MG63 (cell line): Measurements from ENCODE around the gene YWHAG. TPM values are rescaled to one million over a fixed set of nuclear protein-coding genes. Genes with fewer than 3 reads are reported as not detected.
"Not testable (repeated sequence)": the region's sequence is repeated elsewhere in the genome, so short reads cannot be mapped to it uniquely, and the experiment has no call there.

Source experiments
- DNase-seq: peaks from one replicate; pipeline ENCODE4 v3.0.0-alpha.2; 2020
- H3K27me3 ChIP-seq: fragments of 250-450 bp; sonication (Bioruptor Pico); 2 replicates; pipeline ENCODE4 v1.5.1; 2020; ENCODE audit warnings: mild to moderate bottlenecking, moderate library complexity
- H3K36me3 ChIP-seq: fragments of 250-450 bp; sonication (Bioruptor Pico); 2 replicates; pipeline ENCODE4 v1.5.1; 2020; ENCODE audit warnings: mild to moderate bottlenecking, moderate library complexity
- H3K4me3 ChIP-seq: fragments of 250-450 bp; sonication (Bioruptor Pico); 2 replicates; pipeline ENCODE4 v1.5.1; 2020; ENCODE audit warnings: mild to moderate bottlenecking, moderate library complexity
- H3K9me3 ChIP-seq: fragments of 250-450 bp; sonication (Bioruptor Pico); 2 replicates; pipeline ENCODE4 v1.5.1; 2020; ENCODE audit warnings: mild to moderate bottlenecking, moderate library complexity
- total RNA-seq: library from RNA; depleted of rRNA; stranded (reverse); fragments of >200 nt; shearing (Covaris generic); gene quantifications from 2 replicates; pipeline ENCODE4 v1.2.3, GENCODE V29; 2014; ENCODE audit warnings: low replicate concordance

YWHAG gene
- total RNA-seq, 1 experiment from 2014 or later = 74.2 TPM

DNA sequence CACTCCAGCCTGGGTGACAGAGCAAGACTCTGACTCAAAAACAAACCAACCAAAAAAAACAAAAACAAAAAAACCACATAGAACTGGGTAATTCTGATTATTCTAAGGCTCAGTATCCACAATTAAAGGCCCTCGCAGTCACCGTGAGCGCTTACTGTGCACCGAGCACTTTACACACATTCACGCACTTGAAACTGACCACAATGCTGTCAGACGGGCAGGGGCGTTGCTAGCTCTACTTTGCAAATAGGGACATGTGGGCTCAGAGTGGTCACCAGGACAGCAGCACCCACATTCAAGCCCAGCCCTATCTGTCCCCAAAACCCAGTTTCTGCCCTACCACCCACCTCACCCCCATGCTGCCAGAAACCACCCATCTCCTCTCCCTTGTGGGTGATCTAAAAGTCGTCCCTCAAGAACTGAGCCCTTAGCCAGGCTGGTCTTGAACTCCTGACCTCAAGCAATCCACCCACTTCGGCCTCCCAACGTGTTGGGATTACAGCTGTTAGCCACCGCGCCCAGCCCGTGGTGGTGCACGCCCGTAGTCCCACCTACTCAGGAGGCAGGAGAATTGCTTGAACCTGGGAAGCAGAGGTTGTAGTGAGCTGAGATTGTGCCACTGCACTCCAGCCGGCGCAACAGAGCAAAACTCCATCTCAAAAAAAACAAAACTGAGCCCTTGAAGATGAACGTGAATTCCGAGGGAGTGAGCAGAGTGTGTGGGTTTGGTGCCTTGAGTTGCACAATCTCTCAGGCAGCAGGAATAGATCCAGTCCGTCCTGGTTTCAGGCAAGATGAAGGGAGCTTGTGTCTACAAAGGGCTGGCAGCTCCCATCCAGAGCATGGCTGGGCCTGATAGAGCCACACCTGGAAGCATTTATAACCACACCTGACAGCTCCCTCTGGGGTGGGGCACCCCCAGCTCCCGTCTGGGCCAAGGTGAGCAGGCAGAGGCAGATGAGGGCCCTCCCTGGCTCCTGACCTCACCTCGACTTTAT is 61.7 kb downstream of the YWHAG start:
- no peak for DNase-seq
- Histone ChIP-seq H3K4me3 (no peak overlapping the region), H3K36me3 (no peaks in the 10 kb centered on the region)

DNA sequence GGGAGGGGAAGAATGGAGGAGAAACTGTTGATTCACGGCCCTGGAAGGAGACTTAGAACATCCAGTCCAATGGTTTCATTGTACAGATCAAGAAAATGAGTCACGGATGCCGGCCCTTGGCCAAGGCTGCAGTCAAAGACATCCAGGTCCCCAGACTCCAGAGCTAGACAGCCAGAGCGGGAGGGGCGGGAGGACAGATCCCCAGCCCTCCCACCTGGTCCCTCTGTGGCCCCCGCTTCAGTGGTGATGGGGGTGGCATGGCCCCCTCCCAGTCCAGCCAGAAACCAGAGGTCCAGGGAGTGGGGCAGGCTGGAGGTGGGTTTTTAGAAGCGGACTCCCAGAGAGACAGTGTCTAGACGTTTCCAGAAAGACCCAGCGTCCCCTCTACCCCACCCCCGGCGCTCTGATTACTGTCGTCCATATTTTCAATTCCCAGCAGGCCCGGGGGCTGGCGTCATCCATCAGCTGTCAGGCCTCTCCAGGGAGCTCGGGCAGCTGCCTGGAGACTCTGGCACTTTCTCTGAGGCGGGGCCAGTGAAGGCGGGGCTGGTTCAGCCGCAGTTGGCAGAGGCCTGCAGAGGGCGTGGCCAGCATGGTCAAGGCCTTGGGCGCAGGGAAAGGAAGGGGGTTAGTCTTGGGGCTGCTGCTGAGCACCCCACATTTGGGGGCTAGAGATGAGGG is 64.3 kb downstream of the YWHAG start:
- Histone ChIP-seq H3K4me3 (peak overlapping the region; percentile 36), H3K36me3 (no peaks in the 10 kb centered on the region), H3K27me3 (no peaks in the 10 kb centered on the region), H3K9me3 (no peaks in the 10 kb centered on the region)
- DNase-seq = peak; percentile 96

More for the DNA sequence above, 61.7 kb downstream of the YWHAG start:
- Histone ChIP-seq H3K9me3 (no peaks in the 10 kb centered on the region), H3K27me3 (no peaks in the 10 kb centered on the region)

DNA sequence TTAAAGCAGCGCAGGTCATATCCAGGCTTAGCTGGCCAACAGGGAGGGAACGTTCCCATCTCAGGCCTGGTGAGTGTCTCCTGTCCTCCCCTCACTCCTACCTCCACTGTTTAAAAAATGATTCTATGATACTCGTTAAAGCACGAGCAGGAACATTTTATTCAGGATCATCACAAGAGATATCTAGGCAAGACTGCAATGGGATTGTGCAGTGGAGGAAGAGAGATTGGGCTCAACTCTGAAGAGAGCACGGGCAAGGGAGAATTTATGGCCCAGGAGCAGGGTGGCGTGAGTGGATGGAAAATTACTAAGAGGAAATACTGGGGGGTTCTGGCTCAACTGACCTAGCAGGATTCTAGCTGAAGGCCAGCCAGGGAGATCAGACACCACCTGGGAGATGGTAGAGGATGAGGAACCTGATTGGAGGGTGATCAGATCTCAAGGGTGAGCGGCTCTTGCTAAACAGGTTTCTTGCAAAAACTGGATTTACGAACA is 65.3 kb downstream of the YWHAG start:
- H3K36me3 ChIP-seq = no peaks in the 10 kb centered on the region
- no peak for DNase-seq
- H3K4me3 ChIP-seq = no peak overlapping the region
- no peaks in the 10 kb centered on the region for H3K27me3 ChIP-seq
- no peaks in the 10 kb centered on the region for H3K9me3 ChIP-seq

DNA sequence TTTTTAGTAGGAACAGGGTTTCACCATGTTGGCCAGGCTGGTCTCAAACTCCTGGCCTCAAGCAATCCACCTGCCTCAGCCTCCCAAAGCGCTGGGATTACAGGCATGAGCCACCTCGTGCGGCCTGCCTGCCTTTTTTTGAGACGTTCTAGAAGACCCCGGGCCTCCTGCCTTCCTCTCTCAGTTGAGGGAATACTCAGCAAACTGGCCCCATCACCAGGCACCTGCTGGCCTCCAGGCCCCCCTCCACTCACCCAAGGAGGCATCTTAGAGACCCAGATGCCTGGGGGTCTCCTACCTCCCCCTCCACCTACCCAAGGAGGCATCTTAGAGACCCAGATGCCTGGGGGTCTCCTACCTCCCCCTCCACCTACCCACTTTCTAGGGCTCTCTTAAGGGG is 65.9 kb downstream of the YWHAG start:
- H3K4me3 ChIP-seq, H3K36me3 ChIP-seq, H3K9me3 ChIP-seq, DNase-seq, H3K27me3 ChIP-seq: not testable (repeated sequence)

DNA sequence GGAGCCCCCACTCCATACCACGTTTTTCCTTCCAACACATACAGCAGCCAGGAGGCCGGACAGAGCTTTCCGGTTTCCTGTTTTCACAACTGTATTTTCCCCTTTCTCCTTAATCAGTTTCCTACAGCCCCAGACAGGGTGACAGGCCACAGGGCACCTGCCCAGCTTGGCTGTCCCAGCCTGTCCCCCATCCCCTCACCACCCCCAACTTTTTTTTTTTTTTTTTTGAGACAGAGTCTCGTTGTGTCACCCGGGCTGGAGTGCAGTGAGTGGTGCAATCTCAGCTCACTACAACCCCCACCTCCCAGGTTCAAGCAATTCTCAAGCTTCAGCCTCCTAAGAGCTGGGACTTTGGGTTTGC is 66.6 kb downstream of the YWHAG start:
- no peak for DNase-seq
- Histone ChIP-seq H3K27me3 (no peaks in the 10 kb centered on the region), H3K9me3 (no peaks in the 10 kb centered on the region), H3K36me3 (no peaks in the 10 kb centered on the region), H3K4me3 (0 out of 2 replicates have a peak overlapping the region, but pooled peaks have one; percentile 4)

DNA sequence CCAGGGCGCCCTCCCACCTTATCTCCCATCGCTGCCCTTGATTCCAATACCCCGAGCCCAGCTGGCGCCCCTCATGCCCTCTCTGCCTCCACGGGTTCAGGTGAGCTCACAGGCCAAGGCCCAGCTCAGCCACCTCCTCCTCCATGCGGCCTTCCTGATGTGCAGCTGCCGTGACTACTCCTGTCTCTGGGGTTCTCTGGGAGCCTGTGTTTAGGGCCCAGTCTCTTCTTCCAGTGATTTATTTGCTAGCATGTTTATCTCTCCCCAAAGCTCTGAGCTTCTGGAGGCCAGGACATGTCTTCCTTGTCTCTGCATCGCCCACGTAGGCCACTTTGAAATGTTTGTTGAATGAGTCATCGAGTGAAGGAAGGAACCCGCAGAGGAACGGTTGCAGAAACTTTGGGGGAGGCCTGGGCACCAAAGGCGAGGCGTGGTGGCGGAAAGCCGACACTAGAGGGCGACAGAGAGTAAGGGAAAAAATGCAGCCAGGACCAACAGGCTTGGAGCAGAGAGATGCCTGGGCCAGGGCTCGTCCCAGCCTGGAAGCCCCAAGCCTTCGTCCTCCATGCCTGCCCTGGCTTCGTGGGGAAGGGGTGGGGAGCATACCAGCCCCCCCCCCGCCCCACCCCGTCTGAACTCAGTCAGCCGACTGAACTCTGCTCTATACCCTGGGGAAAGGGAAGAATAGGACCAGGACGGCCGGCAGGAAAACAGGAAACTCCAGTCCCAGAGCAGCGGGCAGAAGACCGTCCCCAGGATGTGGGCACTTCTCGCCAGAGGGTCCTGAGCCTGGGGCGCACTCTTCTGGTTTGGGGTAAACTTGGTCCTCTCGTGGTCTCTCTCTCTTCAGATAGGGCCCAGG is 67.2 kb downstream of the YWHAG start:
- H3K27me3 ChIP-seq = no peaks in the 10 kb centered on the region
- H3K4me3 ChIP-seq = 0 out of 2 replicates have a peak overlapping the region, but pooled peaks have one; percentile 4
- DNase-seq = peak; percentile 88
- no peaks in the 10 kb centered on the region for H3K36me3 ChIP-seq
- H3K9me3 ChIP-seq = no peaks in the 10 kb centered on the region

DNA sequence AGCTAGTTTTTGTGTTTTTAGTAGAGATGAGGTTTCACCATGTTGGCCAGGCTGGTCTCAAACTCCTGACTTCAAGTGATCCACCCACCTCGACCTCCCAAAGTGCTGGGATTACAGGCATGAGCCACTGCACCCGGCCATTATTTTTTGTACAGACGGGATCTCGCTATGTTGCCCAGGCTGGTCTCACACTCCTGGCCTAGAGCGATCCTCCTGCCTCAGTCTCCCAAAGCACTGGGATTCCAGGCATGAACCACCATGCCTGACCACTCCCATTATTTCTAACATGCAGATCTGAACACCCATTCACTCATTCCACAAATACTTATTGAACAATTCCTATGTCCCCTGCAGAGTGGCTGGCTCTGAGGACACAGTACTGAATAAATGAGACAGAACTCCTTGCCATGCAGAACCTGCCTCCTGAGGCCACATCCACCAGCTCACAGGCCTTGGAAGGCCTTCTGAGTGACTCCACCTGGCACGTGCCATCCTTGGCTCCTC is 67.9 kb downstream of the YWHAG start:
- H3K4me3 ChIP-seq, H3K9me3 ChIP-seq, H3K36me3 ChIP-seq, H3K27me3 ChIP-seq, DNase-seq: not testable (repeated sequence)

DNA sequence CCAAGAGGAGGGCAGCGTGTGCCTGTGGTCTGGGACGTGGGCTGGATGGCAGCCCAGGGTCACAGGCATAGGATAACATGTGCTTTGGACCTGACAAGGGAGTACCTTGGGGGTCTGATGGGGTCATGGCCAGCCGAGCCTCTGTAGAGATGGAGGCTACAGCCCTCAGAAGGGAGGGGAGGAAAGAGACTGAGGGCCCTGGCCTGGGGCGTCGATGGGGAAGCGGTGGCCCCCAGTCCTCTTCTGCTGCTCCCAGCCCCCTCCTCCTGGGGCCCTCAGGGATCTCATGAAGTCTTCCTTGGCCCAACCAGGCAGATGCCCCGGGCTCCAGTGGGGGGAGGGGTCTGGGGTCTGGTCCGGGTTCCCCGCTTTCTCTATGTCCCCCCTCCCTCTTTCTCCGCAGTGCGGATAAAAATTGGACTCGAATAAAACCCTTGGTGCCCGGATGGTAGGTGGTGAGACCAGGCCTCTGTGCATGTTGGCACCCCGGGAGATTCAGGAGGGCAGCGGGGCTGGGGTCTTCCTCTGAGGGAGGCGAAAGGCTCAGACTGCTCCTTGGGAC is 71.9 kb downstream of the YWHAG start:
- Histone ChIP-seq H3K36me3 (no peaks in the 10 kb centered on the region), H3K27me3 (no peaks in the 10 kb centered on the region), H3K4me3 (no peak overlapping the region), H3K9me3 (no peaks in the 10 kb centered on the region)
- no peak for DNase-seq

DNA sequence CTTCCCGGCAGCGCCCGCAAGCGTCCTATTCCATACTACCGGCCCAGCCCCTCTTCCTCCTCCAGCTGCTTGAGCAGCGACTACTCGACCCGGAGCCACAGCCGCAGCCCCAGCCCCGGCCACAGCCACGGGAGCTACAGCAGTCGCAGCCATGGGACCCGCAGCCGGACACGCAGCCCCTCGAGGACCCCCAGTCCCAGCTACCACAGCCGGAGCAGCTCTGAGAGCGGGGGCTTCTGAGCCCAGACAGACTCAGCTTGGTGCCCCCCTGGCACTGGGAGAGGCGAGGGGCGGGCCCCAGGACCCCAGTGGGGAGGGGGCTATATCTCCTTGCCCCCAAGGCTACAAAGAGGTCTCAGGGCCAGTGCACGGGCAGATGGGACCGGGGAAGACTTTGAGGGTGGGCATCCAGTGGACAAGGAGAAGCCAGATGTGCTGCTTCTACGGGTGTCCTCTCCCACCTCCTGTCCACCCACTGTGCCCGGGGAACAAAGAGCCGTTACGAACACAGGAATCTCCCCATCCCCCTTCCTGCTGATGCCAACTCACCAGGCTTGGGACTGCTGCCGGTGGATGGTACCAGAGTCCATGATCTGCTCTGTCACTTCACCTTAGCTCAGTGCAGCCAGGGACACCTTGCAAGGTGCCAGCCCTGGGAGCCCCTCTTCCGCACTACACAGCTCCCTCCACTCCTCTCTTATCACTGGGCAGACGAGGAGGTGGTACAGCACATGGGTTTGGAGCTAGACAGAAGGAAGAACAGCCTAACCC is 73.0 kb downstream of the YWHAG start:
- no peak for DNase-seq
- H3K4me3 ChIP-seq = no peak overlapping the region
- H3K9me3 ChIP-seq = no peaks in the 10 kb centered on the region
- no peaks in the 10 kb centered on the region for H3K36me3 ChIP-seq
- H3K27me3 ChIP-seq = no peaks in the 10 kb centered on the region

DNA sequence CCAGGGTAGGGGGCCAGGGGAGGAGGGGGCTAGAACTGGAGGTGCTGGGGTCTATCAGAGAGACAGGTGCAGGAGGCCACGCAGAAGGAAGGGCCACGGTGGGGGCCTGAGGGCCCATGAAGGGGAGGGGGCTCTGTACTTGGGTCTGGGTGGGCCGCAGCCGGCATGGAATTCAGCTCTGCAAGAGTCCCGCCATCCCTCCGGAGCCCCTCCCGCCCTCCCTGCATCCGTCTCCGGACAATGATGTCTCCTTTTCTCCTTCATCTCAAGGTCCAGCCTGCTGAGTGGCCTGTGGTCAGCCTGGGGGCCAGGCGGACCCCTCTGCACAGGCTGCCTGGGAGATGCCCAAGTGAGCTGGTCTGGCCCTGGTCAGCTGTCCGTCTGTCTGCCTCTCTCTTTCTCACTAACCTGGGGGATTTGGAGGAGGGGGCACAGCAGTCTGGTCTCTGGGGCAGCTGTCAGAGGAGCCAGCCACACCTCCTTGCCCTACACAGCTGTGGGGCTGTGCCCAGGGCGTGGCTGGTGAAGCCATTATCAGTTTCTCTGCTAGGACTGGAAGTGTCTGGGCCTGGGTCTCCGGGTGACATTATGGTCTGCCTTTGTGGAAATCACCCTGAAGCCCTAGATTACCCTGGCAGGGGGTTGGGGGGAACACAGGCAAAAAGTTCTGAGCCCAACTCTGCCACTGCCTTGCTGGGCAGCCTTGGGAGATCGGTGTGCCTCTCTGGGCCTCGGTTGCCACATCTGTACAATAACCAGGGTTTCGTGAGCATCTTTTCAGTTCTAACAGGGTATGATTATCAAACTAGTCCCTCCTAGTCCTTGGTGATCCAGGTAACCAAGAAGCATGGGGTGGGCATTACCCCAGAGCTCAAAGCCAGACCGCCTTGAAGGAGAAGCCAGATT is 75.3 kb downstream of the YWHAG start:
- Histone ChIP-seq H3K9me3 (no peaks in the 10 kb centered on the region), H3K4me3 (no peak overlapping the region), H3K36me3 (no peaks in the 10 kb centered on the region), H3K27me3 (no peaks in the 10 kb centered on the region)
- DNase-seq = no peak

DNA sequence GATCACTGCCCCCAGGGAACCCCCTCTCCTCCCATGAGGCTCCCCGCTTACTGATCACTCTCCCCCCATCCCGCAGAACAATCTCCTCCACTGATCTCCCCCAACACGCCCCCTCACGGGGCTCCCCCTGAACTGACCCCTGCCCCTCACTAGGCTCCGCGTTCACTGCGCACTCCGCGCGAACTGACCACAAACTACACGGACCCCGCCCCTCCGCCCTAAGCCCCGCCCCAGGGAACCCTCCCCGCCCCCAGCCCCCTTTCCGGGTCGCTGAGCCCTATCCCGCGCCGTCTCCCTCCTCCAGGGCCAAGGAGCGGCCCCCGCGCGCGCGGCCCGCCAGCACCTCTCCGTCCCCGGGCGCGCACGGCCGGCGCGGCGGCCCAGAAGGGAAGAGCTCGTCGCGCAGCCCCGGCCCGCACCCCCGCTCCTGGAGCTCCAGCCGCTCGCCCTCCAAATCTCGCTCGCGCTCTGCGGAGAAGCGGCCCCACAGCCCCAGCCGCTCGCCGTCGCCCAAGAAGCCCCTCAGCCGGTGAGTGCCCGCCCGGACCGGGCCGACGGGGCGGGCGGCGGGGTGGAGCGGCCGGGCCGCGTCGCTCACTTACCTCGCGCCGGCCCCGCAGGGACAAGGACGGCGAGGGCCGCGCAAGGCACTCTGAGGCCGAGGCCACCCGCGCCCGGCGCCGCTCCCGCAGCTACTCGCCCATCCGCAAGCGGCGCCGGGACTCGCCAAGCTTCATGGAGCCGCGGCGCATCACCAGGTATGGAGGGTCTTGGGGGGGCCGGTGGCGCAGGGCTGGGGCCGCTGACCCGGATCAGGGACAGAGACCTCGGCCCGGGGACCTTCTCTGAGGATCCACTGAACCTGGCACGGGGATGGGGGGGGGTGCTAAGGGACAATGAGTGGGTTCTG is 76.2 kb downstream of the YWHAG start:
- H3K27me3 ChIP-seq = no peaks in the 10 kb centered on the region
- no peaks in the 10 kb centered on the region for H3K36me3 ChIP-seq
- DNase-seq = no peak
- H3K9me3 ChIP-seq = no peaks in the 10 kb centered on the region
- H3K4me3 ChIP-seq = no peak overlapping the region

DNA sequence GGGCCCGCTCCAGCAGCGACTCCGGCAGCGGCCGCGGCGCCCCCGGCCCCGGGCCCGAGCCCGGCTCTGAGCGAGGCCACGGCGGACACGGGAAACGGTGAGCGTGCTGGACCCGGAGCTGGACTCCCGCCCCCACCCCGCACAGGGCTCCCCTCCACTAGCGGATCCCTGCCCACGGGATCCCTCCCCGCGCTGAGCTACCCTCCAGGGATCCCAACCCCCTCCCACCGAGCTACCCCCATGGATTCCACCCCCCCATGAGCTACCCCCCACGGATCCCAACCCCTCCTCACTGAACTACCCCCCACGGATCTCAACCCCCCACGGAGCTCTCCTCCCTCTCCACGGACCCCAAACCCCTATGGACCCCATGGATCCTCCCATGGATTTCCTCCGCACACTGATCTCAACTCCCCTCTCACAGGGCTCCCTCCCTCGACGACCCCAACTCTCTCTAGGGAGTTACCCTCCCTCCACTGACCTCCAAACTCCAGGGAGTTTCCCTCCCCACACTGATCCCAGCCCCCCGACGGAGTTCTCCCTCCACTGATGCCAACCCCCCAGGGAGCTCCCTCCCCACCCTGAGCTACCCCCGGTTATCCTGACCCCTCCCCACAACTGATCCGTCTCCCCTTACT is 77.0 kb downstream of the YWHAG start:
- Histone ChIP-seq H3K9me3 (no peaks in the 10 kb centered on the region), H3K4me3 (no peak overlapping the region), H3K27me3 (no peaks in the 10 kb centered on the region), H3K36me3 (no peaks in the 10 kb centered on the region)
- no peak for DNase-seq

DNA sequence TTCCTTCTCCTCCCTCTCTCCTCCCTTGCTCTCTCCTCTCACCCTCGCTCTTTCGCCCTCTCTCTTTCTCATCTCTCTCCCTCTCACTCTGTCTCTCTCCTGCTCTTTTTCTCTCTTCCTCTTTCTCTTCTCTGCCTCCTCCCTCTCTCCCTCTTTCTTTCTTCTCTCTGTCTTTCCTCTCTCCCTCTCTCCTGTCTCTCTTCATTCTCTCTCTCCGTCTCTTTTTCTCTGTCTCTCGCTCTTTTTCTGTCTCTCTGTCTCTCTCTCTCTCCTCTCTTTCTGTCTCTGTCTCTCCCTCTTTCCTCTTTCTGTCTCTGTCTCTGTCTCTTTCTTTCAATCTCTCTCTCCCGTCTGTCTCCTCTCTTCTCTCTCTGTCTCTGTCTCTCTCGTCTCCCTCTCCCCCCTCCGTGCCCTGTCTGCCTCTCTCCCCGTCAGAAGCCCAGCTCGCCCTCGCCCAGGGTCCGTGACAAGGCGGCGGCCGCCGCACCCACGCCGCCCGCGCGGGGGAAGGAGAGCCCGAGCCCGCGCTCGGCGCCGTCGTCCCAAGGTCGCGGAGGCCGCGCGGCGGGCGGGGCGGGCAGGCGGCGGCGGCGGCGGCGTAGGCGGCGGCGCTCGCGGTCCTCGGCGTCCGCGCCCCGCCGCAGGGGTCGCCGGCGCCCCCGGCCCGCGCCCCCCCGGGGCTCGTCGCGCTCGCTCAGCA is 77.6 kb downstream of the YWHAG start:
- H3K27me3 ChIP-seq = no peaks in the 10 kb centered on the region
- DNase-seq = no peak
- H3K36me3 ChIP-seq = no peaks in the 10 kb centered on the region
- H3K9me3 ChIP-seq = no peaks in the 10 kb centered on the region
- H3K4me3 ChIP-seq = peak overlapping the region; percentile 37
